Transverse colon (tissue), 4 donors: ENCODE data around the gene CAMSAP1.

ENCODE experiments used
- CTCF ChIP-seq, 5 experiments: fragments of 200-600 bp in 3 of 5; fragments of 450-650 bp in 2 of 5; sonication (generic) in 3 of 5; IDR thresholded peaks; 1 replicate in 2 of 5; 2 replicates in 3 of 5; pipeline ENCODE4 v1.5.1; 2016 to 2017; ENCODE audit warnings: antibody characterized with exemption in 5 of 5, inconsistent platforms in 3 of 5, mild to moderate bottlenecking in 2 of 5, moderate library complexity in 1 of 5
- POLR2A ChIP-seq: fragments of 450-650 bp; IDR thresholded peaks from one replicate; pipeline ENCODE4 v1.6.1; 2016; ENCODE audit warnings: antibody characterized with exemption, mild to moderate bottlenecking, moderate library complexity
- POLR2AphosphoS5 ChIP-seq, 3 donors: sonication (generic); formaldehyde crosslinking; IDR thresholded peaks; one replicate each; pipeline ENCODE4 v1.6.1; 2016; ENCODE audit warnings: antibody characterized with exemption in 3 of 3

GRCh38 chr9:135826188-135826545, 81.2 kb downstream of the CAMSAP1 start:
- no peak for TF ChIP-seq POLR2AphosphoS5 (IDR thresholded peaks at IDR 0.05)
- TF ChIP-seq POLR2A = no peak
- TF ChIP-seq CTCF (IDR thresholded peaks at IDR 0.05) = no peak
